ENCODE measurements around the gene CLIC6.
"Not testable (repeated sequence)": the region's sequence is repeated elsewhere in the genome, so short reads cannot be mapped to it uniquely, and the experiment has no call there.

Gene CLIC6

DNA sequence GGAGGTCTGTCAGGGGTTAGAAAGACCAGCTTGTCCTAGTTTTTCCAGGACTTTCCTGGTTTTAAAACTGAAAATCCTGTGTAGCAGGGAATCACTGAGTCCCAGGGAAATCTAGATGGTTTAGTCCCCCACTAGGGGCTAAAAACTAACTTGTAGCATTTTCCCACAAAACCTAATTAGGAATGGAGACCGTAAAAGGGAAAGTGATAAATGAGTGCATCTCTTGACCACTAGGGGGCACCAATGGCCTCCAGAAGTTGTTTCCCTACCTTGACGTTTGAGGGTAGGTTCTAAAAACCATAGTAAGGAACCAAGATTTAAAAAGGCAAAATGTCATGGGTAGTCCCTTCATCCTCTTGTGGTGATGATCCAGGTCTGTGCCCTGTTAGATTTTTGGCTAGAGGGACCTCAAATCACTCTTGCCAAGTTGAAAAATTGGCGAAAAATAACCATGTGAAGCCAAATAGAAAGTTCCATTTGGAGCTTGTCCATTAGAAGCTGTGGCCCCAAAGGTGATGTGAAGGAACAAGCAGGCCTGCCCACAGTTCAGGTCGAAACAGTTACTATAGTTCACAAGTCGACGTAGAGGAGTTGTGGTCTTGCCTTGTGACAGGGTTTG is 24.5 kb downstream of the CLIC6 start:
- DNase-seq (ENCODE audit: low spot score): peak; percentile 20

DNA sequence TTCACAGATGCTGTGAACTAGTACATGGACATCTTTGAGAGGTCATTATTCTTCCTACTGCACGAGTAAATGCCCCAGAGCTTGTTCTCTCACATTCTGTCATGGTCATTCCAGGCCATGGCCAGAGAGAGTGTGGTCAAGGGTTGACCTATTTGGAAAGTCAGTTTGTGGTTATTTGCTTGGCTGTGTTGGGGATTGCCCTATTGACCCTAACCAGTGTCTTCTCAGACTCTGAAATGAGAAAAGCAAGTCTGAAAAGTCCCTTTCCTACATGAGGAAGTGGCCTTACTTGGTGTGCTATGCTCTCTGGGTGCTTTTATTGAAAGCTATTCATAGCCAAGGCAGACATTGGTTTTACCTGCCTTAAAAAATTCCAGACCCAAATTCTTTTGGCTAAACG is 26.6 kb downstream of the CLIC6 start:
- no peak for DNase-seq (ENCODE audit: low spot score)

DNA sequence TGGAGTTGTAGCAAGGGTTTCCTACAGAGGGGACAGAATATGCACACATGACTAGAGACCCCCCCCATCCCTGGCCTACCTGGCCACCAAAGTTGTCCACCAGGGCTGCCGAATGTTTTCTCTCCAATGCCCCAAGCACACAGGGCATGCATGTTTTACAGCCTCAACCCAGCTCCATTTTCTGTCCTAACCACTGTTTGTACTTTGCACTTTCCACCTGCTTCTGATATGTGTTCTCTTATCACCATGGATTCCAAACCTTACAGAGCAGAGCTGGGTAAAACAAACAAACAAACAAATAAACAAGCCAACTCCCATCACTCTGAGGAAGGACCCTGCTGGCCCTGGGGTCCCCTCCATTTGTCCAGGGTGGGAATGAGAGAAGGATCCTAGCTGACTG is 27.3 kb downstream of the CLIC6 start:
- no peak for DNase-seq (ENCODE audit: low spot score)

GRCh38 chr21:34697826-34698225 is 29.0 kb downstream of the CLIC6 start:
- DNase-seq (ENCODE audit: low spot score): no peak

DNA sequence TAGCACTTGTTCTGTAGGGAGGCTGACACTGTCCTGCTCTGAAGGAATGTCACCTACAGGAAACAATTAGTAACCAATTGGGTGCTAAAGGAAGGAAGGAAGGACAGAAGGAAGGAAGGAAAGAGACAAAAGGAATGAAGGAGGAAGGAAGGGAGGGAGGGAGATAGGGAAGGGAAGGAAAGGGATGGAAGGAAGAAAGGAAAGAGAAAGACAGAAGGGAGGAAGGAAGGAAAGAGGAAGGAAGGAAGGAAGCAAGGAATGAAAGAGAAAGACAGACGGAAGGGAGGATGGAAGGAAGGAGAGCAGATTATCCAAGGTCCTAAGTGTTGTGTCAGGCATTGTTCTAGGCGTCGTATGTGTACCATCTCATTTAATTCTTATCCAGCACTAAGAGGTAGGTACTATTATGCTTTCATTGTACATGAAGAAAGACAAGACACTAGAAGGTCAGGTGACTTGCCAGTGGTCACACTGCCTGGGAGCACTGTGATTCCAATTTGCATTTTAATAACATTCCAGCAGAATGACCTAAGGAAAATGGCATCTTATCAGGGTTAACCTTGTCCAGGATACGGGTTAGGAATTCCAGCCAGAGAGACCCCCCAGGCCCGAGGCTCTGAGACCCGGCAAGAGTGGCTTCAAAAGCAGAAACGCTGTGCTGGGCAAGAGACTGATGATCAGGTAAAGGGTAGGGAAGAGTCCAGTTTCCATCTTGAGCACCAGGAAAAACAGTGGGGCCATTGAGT is 29.6 kb downstream of the CLIC6 start:
- DNase-seq (ENCODE audit: low spot score): no peak

DNA sequence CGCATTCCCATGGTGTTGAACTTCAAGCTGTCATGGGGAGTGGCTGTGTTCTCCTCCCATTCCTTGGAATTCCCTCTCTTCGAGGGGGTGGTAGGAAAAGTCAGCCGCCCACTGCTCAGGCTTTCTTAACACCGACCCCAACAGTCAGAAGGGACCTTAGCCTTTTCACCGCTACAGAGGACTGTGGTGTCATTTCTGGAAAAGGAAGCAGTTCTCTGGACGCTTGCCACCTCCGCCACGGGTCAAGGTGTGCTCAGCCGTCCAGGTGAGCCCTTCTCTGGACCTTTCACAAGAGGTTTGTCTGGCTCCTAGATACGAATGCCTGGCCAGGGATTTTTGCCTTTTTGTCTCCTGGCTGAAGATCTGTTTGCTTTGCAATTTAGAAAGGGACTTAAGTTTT is 31.8 kb downstream of the CLIC6 start:
- no peak for DNase-seq (ENCODE audit: low spot score)

GRCh38 chr21:34701726-34702125 is 32.9 kb downstream of the CLIC6 start:
- DNase-seq (ENCODE audit: low spot score): no peak

- DNase-seq (ENCODE audit: low spot score): no peak
Measured at GRCh38 chr21:34702341-34703170, 33.8 kb downstream of the CLIC6 start.

DNA sequence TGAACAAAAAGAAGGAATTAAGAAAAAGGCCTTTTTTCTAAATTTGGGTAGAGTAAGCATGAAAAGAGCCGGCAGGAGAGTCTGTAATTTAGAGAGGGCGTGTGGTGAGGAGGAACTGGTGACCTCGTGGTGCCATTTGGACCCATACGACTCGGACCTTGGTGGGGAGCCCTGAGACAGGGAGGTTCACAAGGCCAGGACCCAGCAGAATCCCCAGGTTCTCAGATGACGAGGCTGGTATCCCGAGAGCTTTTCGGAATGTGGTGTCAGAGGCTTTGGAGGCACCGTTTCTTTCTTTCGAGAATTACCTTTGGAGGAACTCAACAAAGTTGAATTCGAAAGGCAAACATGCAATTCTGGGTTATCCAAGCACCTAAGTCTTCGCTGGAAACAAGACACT is 34.8 kb downstream of the CLIC6 start:
- DNase-seq (ENCODE audit: low spot score): no peak

GRCh38 chr21:34704119-34704518 is 35.3 kb downstream of the CLIC6 start:
- peak; percentile 31 for DNase-seq (ENCODE audit: low spot score)

DNA sequence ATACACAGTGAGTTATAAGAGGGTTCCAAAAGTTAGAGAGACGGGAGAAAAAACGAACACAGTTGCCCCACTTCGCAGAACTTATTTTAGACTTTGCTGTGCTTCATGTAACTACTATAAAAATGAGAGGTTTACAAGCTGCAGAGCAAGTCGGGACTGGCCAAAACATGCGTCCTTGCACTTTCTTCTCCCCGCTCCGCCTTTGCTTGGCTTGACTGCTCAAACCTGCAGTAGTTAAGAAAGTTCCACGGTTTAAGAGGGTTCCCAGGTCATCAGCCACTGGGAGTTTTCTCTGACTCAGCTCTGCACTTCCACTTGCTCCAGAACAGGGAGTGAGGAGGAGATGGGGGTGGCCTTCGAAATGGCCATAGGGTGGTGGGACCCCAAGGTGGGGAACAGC is 36.2 kb downstream of the CLIC6 start:
- DNase-seq (ENCODE audit: low spot score): no peak

GRCh38 chr21:34706337-34706736 is 37.5 kb downstream of the CLIC6 start:
- DNase-seq (ENCODE audit: low spot score): no peak

DNA sequence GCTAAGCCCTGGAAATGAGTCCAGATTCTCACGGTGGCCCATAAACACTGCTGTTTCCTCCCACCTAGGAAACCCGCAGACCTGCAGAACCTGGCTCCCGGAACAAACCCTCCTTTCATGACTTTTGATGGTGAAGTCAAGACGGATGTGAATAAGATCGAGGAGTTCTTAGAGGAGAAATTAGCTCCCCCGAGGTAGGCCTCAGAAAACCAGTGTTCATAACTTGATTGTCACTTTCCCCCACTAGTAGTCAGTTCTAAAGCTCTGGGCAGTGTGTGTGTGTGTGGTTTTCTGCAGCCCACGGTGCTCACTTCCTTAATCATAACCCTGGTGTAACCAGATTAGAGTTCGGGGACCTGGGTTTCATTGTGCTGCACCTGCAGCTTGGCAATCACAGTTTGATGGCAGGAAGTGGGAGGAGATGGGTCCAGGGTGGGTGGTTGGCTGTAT is 39.1 kb downstream of the CLIC6 start:
- no peak for DNase-seq (ENCODE audit: low spot score)

DNA sequence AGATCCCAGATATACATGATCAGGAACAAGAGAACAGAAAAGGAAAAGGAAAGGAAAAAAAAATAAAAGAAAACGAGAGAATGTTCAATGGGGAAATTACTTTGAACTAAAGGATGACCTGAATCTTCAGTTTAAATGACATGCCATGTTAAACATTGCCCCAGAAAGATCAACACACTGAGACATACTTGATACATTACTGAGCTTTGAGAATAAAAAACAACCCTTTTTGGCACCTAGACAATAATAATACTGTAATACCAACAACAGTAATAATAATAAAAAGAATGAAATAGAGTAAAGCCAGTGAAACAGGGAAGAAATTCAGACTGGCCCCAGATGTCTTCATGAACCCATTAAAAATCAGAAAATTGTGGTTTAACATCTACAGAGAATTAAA is 44.8 kb downstream of the CLIC6 start:
- DNase-seq (ENCODE audit: low spot score): no peak

GRCh38 chr21:34715518-34715917 is 46.7 kb downstream of the CLIC6 start:
- DNase-seq (ENCODE audit: low spot score): no peak

DNA sequence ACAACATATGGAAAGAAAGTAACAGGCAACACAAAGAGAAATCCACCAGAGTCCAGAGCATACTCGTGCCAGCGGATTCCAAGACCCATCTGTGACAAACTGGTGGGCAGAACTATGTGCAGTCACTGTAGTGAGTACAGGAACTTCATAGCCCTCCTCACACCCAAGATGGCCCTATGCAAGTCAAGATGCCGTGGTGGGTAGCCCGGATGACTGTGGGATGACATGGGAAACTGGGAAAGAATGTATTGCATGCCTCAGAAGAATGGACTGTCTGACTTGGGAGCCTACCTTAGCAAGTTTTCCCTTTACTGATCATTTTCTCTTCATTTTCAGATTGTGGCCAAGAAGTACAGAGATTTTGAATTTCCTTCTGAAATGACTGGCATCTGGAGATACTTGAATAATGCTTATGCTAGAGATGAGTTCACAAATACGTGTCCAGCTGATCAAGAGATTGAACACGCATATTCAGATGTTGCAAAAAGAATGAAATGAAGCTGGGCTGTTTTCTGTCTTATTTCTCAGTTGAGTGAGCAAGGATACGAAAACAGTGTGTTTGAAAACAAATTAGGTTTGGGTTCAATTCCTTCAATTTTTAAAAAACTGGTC is 47.3 kb downstream of the CLIC6 start:
- DNase-seq (ENCODE audit: low spot score): no peak

GRCh38 chr21:34718529-34718928 is 49.7 kb downstream of the CLIC6 start:
- DNase-seq (ENCODE audit: low spot score): not testable (repeated sequence)

DNA sequence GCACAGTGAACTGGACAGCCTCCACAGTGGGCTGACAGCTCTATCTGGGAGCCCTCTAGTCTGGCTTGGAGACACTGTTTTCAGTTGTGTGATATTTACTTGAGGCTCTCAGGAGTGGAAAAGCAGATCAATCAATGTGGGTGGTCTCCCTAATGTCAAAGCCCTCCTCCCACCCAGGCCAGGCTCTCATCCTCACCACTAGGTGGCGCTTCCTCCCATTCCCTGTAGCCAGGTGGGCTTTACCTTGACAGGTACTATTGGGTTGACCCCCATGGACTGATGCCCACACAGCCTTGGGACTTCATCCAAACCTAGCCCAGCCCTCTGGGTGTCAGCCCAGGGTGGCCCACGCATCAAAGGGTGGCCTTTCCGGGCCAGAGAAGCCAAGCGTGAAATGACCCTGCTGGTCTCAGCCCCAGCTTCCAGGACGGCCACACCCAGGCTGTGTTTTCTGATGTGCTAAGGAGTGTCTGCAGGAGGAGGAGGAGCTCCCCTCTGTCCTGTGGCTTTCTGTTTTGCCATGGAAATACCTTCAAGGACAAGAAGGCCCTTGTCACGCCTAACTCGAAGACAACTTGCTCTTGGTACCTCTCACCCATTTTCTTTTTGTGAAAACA is 54.0 kb downstream of the CLIC6 start:
- no peak for DNase-seq (ENCODE audit: low spot score)

DNA sequence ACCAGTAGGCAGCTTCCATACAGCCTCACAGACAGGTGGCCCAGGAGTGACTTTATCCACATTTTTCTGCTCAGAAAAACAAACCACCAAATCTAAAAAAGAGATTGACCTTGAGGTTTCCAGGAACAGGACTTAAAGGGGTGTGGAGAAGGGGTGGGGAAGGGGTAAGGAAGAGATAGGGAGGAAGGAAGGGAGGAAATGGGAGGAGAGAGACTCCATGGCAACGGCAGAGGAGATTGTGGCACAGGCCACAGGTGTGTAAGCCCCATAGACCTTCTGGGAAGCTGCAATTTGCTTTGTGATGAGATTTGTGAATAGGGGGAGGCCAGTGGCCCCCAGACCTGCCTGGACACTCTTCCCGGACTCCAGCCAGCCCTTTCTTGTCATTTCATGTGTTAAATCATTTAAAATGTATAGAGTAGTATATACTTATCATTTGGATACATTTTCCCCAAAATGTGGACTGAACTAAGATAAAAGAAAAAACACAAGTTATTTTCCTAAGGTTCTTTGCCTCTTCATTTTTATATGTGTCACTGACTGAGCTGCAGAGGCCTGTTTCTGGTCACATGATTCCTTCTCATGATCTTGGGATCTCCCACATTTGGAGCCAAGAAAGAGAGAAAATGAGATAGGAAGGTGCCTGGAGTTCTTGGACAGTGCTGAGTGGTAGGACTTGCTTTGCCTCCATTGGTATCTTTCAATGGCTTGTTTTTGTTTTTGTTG is 55.5 kb downstream of the CLIC6 start:
- DNase-seq (ENCODE audit: low spot score): no peak

DNA sequence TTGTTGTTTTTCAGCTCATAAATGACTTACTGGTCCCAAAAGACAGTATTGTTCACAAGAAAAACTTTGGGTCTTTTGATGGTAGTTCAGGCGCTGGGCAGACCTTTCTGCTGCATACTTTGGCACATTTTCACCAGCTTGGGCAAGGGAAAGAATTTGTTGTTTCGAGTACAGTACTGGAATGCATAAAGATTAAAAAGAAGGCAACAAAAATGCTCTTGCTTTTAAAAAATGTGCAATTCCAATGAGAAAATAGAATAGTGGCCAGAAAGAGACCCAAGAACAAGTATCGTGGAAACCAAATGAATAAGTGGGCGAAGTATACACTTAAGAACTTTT is 56.0 kb downstream of the CLIC6 start:
- no peak for DNase-seq (ENCODE audit: low spot score)

- no peak for DNase-seq (ENCODE audit: low spot score)
Measured at GRCh38 chr21:34726627-34727337, 58.0 kb downstream of the CLIC6 start.
